HuH-7.5 (cell line): ENCODE measurements around the gene PPP1R13B.
"Not testable (repeated sequence)": the region's sequence is repeated elsewhere in the genome, so short reads cannot be mapped to it uniquely, and the experiment has no call there.

Experiments used
- DNase-seq: peaks from one replicate; pipeline ENCODE4 v3.0.0; 2011; ENCODE audit warnings: low spot score

Gene PPP1R13B

DNA sequence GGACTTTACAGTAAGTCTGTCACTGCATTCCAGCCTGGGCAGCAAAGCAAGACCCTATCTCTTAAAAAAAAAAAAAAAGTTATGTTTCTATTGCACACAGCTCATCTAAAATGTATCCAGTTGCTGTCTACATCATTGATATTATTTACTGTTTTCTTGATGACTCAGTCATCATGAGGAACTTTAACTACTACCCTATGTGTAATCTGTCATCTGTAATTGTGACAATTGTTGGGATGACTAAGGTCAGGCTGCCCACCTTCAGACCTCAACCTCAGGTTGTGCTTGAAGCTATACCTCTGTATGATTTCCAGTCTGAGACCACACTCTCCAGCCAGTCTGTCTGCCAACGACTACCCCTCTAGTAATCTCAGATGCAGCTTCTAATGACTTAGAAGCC, 15.3 kb downstream of the PPP1R13B start:
- DNase-seq = no peak

DNA sequence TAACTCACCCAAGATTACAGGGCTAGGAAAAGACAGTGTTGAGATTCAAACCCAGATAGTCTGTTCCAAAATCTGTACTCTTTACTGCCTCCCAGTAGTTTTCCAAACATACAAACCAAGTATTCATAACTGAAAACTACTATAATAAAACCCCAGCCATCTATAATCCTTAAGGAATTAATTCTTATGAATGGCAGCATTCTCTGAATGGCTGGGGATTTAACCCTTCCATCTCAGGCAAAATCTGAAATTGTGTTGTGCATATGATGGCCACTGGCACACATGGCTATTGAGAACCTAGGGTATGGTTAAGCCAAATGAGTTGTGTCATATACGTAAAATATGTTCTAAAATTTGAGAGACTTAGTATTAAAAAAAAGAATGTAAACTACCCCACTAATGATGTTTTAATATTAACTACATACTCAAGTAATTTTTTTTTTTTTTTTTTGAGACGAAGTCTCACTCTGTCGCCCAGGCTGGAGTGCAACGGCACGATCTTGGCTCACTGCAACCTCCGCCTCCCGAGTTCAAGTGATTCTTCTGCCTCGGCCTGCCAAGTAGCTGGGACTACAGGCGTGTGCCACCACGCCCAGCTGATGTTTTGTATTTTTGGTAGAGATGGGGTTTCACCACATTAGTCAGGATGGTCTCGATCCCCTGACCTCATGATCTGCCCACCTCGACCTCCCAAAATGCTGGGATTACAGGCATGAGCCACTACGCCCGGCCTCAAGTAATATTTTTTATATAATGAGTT, 16.7 kb downstream of the PPP1R13B start:
- no peak for DNase-seq

DNA sequence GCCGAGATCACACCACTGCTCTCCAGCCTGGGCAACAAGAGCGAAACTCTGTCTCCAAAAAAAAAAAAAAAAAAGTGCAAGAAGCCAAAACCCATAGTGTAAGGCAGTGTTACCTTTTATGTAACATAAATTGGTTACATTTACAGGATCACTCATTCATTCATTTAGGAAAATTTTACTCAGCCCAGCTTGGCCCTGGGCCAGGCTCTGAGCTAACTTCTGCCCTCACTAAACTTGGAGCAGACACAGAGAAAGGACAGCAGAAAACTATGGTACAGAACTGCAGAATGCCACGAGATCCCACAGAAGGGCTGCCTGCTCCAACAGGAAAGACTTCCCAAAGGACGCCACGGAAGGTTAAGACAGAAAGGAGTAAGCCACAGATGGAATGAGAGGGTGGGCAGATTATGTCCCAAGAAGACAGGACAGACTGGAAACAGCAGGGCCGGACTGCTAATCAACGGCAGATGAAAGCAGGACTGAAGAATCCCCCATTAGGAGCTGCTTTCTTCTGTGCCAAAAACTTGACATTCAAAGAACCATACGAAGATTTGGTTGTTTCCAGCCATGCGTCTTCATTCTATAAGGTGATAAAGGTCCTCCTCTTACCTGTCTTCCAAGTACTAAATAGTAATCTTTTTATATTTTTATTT, 18.9 kb downstream of the PPP1R13B start:
- no peak for DNase-seq

DNA sequence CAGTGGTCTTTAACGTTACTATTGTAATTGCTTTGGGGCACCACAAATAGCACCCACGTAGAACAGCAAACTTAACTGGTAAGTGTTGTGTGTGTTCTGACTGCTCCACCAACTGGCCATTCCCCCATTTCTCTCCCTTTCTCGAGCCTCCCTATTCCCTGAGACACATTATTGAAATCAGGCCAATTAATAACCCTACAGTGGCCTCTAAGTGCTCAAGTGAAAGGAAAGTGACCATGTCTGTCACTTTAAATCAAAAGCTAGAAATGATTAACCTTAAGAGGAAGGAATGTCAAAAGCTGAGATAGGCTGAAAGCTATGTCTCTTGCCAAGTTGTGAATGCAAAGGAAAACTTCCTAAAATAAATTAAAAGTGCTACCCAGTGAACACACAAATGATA, 22.3 kb downstream of the PPP1R13B start:
- no peak for DNase-seq

DNA sequence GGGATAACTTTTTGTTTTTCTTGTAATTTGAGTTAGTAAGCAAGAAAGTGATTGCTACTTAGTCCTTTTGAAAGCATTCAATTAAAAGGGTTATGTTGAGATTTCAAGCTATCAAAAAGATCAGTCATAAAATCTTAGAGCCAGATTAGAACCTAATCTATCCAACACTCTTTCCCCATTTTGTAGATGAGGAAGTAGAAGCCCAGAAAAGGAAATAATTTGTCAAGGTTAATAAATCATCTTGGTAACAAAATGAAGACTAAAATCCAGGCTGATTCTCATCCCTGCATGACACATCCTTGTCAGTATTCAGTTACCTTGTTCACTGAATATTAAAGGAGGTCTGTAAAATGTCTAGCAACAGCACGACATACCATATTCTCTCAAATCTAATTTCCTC, 26.5 kb downstream of the PPP1R13B start:
- DNase-seq = no peak

DNA sequence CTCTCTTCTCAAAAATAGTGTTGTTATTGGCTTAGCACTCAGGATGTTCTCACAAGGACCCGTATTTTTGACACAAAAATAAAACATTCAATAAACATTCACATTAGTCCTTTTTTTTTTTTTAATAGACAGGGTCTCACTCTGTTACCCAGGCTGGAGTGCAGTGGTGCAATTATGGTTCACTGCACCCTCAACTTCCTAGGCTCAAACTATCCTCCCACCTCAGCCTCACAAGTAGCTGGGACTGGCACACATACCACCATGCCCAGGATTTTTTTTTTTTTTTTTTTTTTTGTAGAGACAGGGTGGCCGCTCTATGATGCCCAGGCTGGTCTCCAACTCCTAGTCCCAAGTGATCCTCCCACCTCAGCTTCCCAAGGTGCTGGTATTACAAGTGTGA, 27.0 kb downstream of the PPP1R13B start:
- no peak for DNase-seq

DNA sequence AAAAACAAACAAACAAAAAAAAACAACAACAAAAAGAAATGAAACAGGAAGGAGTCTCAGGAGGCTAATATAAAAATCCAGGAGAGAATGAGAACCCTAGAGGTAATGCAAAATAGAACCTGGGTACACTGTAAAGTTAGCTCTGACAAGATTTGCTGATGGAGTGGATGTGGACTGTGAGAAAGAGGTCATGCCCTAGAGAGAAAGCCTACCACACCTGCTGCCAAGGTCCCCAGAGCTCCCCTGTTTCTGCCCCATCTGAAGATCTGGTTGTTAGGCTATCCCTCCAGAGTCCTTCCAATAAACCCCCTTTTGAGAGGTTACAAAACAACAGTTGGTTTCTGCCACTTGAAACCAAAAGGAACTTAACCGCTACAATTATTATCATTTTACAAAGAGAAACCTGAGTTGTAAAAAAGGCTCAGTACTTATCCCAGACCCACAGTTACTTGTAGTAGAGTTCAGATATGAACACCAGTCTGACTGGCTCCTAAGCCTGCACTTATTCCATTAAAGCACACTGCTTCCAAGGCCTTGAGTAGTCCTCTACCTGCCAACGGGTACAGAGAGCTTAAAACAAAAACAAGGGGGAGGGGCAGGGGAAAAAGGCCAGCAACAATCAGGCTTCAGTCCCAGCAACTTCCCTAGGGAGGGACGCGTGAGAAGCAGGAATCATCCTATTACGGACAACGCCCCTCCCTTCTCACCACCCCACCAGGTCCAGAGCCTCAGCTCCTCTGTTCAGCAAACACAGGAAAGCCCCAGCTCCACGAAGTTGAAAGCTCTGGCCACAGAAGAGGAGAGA, 27.7 kb downstream of the PPP1R13B start:
- DNase-seq = no peak

DNA sequence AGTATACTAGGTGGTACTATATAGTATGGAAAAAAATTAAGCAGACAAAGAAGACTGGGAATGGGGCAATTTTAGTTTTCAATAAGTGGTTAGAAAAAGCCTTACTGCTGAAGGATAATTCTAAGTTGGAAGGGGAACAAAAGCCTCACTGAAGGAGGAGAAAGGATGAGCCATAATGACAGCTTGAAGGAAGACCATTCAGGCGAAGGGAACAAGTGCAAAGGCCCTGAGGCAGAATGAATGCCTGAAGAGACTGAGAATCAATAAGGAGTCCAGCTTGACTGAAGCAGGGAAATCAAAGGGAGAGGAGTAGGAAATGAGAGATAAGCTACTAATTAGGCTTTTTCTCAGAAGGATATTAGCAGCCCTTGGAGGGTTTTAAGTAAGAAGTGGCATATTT, 28.5 kb downstream of the PPP1R13B start:
- DNase-seq = no peak

DNA sequence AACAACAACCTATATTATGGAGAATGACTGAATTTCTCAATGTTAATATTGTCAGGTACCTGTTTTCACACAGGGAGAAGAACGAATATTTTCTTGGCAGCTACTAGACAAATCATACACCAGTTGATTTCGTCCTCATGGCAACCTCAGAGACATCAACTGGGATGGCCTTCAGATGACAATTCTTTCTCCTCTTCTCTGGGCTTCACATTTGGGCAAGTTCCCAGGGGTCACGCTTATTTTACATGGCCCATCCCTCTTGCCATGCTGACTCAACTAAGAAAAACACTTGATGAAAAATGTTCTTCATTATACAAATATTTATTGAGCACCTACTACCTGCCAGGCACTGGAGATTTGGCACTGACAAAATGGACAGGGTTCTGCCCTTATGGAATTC, 29.0 kb downstream of the PPP1R13B start:
- no peak for DNase-seq

DNA sequence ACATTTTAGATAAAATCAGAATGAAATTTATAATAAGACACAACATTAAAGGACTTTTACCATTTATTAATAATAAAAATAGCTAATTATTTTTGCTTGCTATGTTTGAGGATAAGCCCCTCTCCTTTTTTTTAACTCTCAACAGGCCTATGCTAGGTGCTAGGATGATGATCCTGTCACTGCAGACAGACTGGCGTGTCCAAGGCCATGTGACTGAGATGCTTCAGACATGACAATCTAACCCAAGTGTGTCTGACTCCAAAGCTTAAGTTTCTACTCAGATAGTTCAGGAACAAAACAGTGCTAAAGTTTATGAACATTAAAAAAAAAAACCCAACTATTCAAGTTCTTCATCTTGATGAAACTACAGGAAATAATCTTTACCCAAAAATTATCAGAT, 29.8 kb downstream of the PPP1R13B start:
- no peak for DNase-seq

DNA sequence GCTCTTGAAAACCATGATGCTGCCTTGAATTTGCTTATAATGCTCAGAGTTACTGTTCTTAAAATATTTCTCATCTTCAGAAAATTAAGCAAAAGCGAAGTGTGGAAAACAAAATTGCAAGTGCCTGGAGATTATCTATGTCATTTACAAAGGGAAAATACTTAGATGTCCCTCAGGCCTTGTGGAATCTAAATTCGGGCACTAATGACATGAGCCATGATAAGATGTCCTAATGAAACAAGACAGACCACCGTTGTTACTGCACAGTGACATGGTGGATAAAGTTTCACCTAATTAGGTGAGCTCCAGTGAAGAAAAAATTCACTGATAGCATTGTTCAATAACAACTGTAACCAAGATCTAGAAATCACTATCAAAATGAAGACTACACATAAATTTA, 30.4 kb downstream of the PPP1R13B start:
- DNase-seq = no peak

DNA sequence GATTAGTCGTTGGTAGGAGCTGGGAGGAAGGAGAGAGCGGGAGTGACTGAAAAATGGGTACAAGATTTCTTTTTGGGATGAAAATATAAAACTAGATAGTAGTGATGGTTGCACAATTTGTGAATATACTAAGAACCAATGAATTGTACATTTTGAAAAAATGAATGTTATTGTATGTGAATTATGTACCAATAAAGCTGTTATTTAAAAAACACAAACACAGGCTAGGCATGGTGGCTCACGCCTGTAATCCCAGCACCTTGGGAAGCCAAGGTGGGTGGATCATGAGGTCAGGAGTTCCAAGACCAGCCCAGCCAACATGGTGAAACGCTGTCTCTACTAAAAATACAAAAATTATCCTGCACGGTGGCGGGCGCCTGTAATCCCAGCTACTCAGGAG, 32.1 kb downstream of the PPP1R13B start:
- no peak for DNase-seq

DNA sequence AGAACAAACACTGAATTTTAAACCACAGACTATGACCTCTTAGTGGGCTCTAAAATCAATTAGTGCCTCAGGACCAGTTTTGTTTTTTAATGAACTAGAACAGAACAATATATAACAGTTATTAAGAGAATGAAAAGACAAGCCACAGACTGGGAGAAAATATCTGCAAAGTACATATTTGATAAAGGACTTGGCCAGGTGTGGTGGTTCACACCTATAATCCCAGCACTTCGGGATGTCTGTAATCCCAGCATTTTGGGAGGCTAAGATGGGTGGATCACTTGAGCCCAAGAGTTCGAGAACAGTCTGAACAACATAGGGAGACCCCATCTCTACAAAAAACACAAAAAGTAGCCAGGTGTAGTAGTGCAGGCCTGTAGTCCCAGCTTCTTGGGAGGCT, 36.2 kb downstream of the PPP1R13B start:
- DNase-seq = no peak

DNA sequence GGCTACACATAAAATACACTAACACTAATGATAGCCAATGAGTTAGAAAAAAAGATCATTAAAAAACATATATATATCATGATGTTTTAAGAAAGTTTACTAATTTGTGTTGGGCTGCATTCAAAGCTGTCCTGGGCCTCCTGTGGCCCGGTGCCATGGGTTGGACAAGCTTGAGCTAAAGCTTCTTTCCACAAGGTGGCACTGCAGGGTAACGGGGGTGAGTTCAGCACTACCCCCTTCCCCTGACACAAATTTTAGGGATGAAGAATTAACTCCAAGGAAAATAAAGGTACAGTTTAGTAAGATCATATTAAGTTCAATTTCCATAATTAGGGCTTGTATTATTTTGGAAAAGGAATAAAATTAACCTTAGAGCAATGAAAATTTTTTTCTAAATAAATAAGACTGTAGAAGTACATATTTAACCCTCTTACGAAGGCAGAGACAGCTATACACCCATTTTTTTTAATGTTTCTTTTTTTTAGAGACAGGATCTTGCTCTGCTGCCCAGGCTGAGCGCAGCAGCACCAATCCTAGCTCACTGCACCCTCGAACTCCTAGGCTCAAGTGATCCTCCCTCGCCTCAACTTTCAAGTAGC, 38.9 kb downstream of the PPP1R13B start:
- peak; percentile 64 for DNase-seq

DNA sequence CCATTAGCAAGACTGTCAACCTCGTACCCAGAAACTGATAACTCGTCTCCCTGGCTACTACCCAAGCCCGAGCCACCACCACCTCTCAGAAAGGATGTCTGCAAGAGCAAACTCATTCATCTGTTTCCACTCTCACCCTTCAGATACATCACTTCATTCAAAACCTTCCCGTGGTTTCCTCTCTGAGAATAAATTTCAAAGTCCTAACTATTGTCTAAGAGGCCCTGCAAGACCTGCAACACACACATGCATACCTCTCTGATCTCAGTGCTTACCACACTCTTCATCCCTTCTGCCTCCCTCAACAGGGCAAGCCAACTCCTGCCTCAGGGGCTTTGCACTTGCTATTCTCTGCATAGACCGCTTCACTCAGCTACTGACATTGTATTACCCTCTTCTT, 40.6 kb downstream of the PPP1R13B start:
- no peak for DNase-seq

DNA sequence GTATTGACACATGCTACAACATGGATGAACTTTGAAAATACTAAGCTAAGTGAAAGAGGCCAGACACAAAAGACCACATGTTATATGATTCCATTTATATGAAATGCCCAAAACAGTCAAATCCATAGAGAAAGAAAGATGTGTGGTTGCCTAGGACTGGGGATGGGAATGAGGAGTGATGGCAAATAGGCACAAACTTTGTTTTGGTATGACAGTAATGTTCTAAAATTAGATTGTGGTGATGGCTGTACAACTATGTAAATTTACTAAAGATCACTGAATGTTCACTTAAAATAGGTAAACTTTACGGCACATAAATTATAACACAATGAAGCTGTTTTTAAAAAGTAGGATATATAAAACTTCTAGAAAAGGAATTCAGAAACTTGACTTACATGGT, 41.7 kb downstream of the PPP1R13B start:
- DNase-seq = no peak

DNA sequence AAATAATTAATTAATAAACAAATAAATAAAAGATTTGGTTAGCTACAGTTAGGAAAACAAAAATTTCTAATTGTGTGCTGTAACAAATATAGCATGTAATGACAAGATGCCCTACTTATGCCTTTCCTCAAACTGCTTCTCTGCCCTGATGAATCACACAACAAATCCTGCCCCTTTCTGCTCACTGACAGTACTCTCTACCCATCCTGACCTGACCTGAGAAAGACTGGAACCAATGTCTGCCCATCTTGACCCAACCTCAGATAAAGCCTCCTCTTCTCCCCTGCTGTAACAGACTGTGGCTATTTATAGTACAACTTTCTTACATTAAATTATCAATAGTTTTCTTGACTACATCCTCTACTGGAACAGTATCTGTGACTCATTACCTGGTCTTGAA, 43.7 kb downstream of the PPP1R13B start:
- no peak for DNase-seq

DNA sequence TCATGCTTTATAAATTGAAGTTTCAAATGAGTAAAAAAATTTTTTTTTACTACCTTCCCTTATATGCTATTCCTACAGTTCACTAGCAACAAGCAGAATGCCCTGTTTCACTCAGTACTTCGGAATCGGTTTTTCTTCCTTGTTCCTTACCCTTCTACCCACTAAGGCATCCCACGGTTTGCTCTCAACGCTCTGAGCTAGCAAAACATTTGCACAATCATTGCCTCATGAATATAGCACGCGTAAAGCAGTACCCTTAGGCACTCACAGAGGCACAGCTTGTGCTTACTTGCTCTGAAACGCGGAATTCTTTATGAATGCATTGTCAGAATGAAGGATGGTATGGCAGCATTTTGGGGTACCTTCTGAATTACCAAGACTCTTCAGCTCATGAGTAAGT, 45.0 kb downstream of the PPP1R13B start:
- no peak for DNase-seq

DNA sequence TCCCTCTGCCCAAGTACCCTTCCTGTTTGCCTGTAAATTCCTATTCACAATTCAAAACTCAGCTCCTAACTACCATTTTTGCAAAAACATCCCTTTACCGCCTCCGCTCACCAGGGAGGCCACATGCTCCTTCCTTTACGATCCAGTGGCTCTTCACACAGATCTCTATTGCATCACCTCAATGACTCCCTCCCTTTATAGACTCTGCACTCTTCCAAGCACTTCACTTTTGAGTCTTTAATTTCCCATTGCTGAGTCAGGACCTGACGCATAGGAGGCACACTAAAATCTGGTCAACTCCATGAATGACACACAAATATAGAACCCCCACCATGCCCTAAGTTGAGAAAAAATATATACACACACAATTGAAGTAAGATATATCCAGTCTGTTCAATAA, 45.9 kb downstream of the PPP1R13B start:
- no peak for DNase-seq

DNA sequence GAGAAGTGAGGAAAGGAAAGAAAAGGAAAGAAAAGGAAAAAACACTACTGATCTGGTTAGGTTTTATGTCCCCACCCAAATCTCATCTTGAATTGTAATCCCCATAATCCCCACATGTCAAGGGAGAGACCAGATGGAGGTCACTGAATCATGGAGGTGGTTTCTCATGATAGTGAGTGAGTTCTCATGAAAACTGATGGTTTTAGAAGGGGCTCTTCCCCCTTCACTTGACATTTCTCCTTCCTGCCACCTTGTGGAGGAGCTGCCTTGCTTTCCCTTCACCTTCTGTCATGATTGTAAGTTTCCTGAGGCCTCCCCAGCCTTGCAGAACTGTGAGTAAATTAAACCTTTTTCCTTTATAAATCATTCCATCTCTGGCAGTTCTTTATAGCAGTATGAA, 54.2 kb downstream of the PPP1R13B start:
- DNase-seq = not testable (repeated sequence)

DNA sequence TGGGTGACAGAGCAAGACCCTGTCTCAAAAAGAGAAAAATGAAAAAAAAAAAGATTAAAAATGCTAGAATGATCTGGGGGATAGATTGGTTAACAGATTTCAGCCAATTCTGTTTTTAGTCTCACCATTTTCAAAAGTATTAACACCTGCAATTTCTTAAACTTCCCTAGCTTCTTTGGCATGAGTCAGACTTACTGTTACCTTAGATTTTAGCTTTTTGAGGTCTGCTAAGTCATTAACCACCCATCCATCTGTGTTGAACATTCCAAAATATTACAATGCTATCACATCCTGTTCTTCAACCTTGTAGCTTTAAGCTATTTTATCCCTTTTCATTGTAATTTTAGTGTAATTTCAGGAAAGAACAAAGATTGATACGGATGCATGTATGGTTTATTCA, 59.3 kb downstream of the PPP1R13B start:
- no peak for DNase-seq

DNA sequence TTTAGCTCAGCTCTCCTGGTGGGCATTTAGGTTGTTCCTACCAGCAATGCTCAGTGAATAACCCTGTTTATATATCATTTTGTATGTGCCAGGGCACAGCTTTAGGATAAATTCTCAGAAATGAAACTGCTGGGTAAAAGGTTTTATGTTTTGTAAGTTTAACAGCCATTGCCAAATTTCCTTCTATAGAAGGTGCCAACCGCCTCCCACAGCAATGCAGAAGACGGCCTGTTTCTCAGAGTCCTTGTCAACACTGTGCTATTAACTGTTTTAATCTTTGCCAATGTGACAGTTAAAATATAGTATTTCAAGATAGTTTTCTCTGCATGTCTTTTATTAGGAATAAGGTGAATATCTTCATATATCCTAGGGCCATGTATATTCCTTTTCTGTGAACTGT, 65.0 kb downstream of the PPP1R13B start:
- no peak for DNase-seq

DNA sequence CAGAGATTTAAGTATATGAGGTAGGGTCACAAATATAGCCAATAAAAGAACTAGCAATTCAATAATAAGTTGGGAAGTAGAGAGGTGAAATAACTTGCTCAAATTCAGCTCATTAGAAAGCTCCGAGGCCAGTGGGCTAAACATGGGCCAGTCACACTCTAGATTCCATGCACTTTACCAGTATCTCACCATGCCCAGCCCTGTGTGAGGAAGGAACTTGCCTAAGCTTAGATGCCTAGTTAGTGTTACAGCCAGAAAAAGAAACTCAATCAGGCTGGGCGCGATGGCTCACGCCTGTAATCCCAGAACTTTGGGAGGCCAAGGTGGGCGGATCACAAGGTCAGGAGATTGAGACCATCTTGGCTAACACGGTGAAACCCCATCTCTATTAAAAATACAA, 71.1 kb downstream of the PPP1R13B start:
- not testable (repeated sequence) for DNase-seq
